HEK293 (cell line): Measurements from ENCODE around the gene DSN1.

ENCODE experiments used
- BCL11B ChIP-seq: fragments of 450-650 bp; formaldehyde crosslinking; IDR thresholded peaks from 2 replicates; pipeline ENCODE4 v1.5.1; 2016; ENCODE audit warnings: low read depth, missing biosample characterization, missing genetic modification characterization
- KLF1 ChIP-seq: fragments of 450-650 bp; formaldehyde crosslinking; IDR thresholded peaks from 2 replicates; pipeline ENCODE4 v1.5.1; 2016; ENCODE audit warnings: missing biosample characterization, missing genetic modification characterization
- MEIS1 ChIP-seq: sonication (generic); formaldehyde crosslinking; IDR thresholded peaks from 2 replicates; pipeline ENCODE4 v1.8.1; 2022; ENCODE audit warnings: missing genetic modification reagents, mild to moderate bottlenecking, borderline replicate concordance
- MYNN ChIP-seq: fragments of 450-650 bp; formaldehyde crosslinking; IDR thresholded peaks from 2 replicates; pipeline ENCODE4 v1.5.1; 2016; ENCODE audit warnings: missing biosample characterization, missing genetic modification characterization, borderline replicate concordance
- MZF1 ChIP-seq: fragments of 450-650 bp; formaldehyde crosslinking; IDR thresholded peaks from 2 replicates; pipeline ENCODE4 v1.5.1; 2017; ENCODE audit warnings: missing biosample characterization, missing genetic modification characterization, borderline replicate concordance
- PRDM10 ChIP-seq: fragments of 450-650 bp; formaldehyde crosslinking; IDR thresholded peaks from 2 replicates; pipeline ENCODE4 v1.5.1; 2016; ENCODE audit warnings: missing biosample characterization, missing genetic modification characterization
- PRDM2 ChIP-seq: fragments of 450-650 bp; formaldehyde crosslinking; IDR thresholded peaks from 2 replicates; pipeline ENCODE4 v1.5.1; 2016; ENCODE audit warnings: missing biosample characterization, missing genetic modification characterization, borderline replicate concordance
- REPIN1 ChIP-seq: fragments of 450-650 bp; formaldehyde crosslinking; IDR thresholded peaks from 2 replicates; pipeline ENCODE4 v1.5.1; 2017; ENCODE audit warnings: missing biosample characterization, missing genetic modification characterization, low read depth
- SALL2 ChIP-seq: fragments of 450-650 bp; formaldehyde crosslinking; IDR thresholded peaks from 2 replicates; pipeline ENCODE4 v1.5.0; 2017; ENCODE audit warnings: missing biosample characterization, mild to moderate bottlenecking, missing genetic modification characterization, borderline replicate concordance
- ZNF132 ChIP-seq: fragments of 450-650 bp; formaldehyde crosslinking; IDR thresholded peaks from 2 replicates; pipeline ENCODE4 v1.5.1; 2017; ENCODE audit warnings: missing biosample characterization, missing genetic modification characterization, borderline replicate concordance
- ZNF18 ChIP-seq: fragments of 450-650 bp; formaldehyde crosslinking; IDR thresholded peaks from 2 replicates; pipeline ENCODE4 v1.5.1; 2016; ENCODE audit warnings: missing biosample characterization, missing genetic modification characterization
- ZNF37A ChIP-seq: fragments of 450-650 bp; IDR thresholded peaks from 2 replicates; pipeline ENCODE4 v1.5.1; 2018; ENCODE audit warnings: missing biosample characterization, missing genetic modification characterization
- ZNF404 ChIP-seq: fragments of 450-650 bp; formaldehyde crosslinking; IDR thresholded peaks from 2 replicates; pipeline ENCODE4 v1.5.1; 2017; ENCODE audit warnings: missing biosample characterization, missing genetic modification characterization
- ZNF48 ChIP-seq: fragments of 450-650 bp; formaldehyde crosslinking; IDR thresholded peaks from 2 replicates; pipeline ENCODE4 v1.5.1; 2016; ENCODE audit warnings: missing biosample characterization, missing genetic modification characterization
- ZNF558 ChIP-seq: fragments of 450-650 bp; formaldehyde crosslinking; IDR thresholded peaks from 2 replicates; pipeline ENCODE4 v1.5.1; 2016; ENCODE audit warnings: missing biosample characterization, missing genetic modification characterization
- ZNF677 ChIP-seq: fragments of 450-650 bp; IDR thresholded peaks from 2 replicates; pipeline ENCODE4 v1.5.0; 2018; ENCODE audit warnings: missing biosample characterization, mild to moderate bottlenecking, missing genetic modification characterization, moderate library complexity
- ZNF707 ChIP-seq: fragments of 450-650 bp; formaldehyde crosslinking; IDR thresholded peaks from 2 replicates; pipeline ENCODE4 v1.5.1; 2016; ENCODE audit warnings: missing biosample characterization, missing genetic modification characterization
- ZNF776 ChIP-seq: fragments of 450-650 bp; formaldehyde crosslinking; IDR thresholded peaks from 2 replicates; pipeline ENCODE4 v1.5.0; 2017; ENCODE audit warnings: missing biosample characterization, missing genetic modification characterization, borderline replicate concordance
- TF ChIP-seq, protein P1 (sequence below): fragments of 450-650 bp; formaldehyde crosslinking; conservative IDR thresholded peaks from 2 replicates; pipeline ENCODE4 v1.5.1; 2016; ENCODE audit warnings: low read depth, missing biosample characterization, missing genetic modification characterization
- TF ChIP-seq, protein P2 (sequence below): fragments of 450-650 bp; formaldehyde crosslinking; IDR thresholded peaks from 2 replicates; pipeline ENCODE4 v1.5.1; 2016; ENCODE audit warnings: missing biosample characterization, missing genetic modification characterization
- TF ChIP-seq, protein P3 (sequence below): fragments of 450-650 bp; formaldehyde crosslinking; IDR thresholded peaks from 2 replicates; pipeline ENCODE4 v1.5.1; 2017; ENCODE audit warnings: missing biosample characterization, missing genetic modification characterization

The DSN1 gene

DNA sequence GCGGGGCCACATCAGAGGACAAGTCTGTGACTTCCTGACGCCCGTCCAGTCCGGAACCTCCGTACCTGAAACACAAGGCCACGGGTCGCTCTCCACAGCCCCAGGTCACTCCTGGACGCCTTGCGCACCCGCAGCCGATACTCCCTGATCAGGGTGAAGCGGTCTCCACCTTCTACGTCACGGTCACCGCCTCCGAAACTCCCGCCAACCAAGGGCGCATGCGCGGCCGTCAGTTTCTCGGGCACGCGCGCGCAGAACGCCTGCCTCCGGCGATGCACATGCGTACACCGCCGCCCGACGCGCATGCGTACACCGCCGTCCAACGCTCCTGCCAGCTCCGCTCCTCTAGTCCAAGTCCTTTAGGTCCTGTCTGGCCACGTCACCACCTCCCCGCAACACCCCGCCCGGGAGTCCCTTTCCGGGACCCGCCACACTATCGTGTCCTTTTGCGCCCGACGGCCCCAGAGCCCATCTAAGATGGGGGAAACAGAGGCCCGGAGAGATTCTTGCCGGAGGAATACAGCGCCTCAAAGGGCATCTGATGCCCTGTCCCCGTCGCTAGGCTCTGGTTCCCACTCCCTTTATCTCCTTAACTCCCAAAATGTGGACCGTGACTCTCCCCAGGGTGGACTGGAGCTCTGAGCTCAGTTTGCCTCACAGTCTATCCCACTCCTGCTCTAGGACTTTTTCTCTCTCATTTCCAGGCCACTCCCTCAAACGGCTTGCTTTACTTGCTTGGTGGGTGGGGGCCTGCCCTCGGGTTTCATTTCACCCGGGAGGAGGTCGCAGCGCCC lies at the start of gene DSN1 (continued):
- TF ChIP-seq, protein P1, sequence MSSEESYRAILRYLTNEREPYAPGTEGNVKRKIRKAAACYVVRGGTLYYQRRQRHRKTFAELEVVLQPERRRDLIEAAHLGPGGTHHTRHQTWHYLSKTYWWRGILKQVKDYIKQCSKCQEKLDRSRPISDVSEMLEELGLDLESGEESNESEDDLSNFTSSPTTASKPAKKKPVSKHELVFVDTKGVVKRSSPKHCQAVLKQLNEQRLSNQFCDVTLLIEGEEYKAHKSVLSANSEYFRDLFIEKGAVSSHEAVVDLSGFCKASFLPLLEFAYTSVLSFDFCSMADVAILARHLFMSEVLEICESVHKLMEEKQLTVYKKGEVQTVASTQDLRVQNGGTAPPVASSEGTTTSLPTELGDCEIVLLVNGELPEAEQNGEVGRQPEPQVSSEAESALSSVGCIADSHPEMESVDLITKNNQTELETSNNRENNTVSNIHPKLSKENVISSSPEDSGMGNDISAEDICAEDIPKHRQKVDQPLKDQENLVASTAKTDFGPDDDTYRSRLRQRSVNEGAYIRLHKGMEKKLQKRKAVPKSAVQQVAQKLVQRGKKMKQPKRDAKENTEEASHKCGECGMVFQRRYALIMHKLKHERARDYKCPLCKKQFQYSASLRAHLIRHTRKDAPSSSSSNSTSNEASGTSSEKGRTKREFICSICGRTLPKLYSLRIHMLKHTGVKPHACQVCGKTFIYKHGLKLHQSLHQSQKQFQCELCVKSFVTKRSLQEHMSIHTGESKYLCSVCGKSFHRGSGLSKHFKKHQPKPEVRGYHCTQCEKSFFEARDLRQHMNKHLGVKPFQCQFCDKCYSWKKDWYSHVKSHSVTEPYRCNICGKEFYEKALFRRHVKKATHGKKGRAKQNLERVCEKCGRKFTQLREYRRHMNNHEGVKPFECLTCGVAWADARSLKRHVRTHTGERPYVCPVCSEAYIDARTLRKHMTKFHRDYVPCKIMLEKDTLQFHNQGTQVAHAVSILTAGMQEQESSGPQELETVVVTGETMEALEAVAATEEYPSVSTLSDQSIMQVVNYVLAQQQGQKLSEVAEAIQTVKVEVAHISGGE (tag by site-specific recombination): no peak
- no peak for TF ChIP-seq MYNN (tag by site-specific recombination)
- no peak for TF ChIP-seq ZNF776 (tag by site-specific recombination)
- no peak for TF ChIP-seq MEIS1 (CRISPR knock-in tag)
- TF ChIP-seq SALL2 (tag by site-specific recombination): no peak
- TF ChIP-seq REPIN1 (tag by site-specific recombination): no peak
- no peak for TF ChIP-seq ZNF132
- no peak for TF ChIP-seq ZNF37A
- TF ChIP-seq, protein P2, sequence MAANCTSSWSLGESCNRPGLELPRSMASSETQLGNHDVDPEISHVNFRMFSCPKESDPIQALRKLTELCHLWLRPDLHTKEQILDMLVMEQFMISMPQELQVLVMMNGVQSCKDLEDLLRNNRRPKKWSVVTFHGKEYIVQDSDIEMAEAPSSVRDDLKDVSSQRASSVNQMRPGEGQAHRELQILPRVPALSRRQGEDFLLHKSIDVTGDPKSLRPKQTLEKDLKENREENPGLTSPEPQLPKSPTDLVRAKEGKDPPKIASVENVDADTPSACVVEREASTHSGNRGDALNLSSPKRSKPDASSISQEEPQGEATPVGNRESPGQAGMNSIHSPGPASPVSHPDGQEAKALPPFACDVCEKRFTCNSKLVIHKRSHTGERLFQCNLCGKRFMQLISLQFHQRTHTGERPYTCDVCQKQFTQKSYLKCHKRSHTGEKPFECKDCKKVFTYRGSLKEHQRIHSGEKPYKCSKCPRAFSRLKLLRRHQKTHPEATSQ: no peak
- no peak for TF ChIP-seq PRDM2 (tag by site-specific recombination)
- TF ChIP-seq, protein P3, sequence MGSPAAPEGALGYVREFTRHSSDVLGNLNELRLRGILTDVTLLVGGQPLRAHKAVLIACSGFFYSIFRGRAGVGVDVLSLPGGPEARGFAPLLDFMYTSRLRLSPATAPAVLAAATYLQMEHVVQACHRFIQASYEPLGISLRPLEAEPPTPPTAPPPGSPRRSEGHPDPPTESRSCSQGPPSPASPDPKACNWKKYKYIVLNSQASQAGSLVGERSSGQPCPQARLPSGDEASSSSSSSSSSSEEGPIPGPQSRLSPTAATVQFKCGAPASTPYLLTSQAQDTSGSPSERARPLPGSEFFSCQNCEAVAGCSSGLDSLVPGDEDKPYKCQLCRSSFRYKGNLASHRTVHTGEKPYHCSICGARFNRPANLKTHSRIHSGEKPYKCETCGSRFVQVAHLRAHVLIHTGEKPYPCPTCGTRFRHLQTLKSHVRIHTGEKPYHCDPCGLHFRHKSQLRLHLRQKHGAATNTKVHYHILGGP: no peak
- 0 out of 2 replicates have a peak, but pooled peaks have one; percentile 41 for TF ChIP-seq KLF1 (tag by site-specific recombination)
- TF ChIP-seq ZNF677: no peak
- no peak for TF ChIP-seq MZF1 (tag by site-specific recombination)
- TF ChIP-seq BCL11B (tag by site-specific recombination): no peak
- no peak for TF ChIP-seq ZNF18 (tag by site-specific recombination)
- 0 out of 2 replicates have a peak, but pooled peaks have one; percentile 14 for TF ChIP-seq ZNF558 (tag by site-specific recombination)
- TF ChIP-seq PRDM10 (tag by site-specific recombination): peak; percentile 80
- no peak for TF ChIP-seq ZNF707 (tag by site-specific recombination)
- TF ChIP-seq ZNF404 (tag by site-specific recombination): no peak
- TF ChIP-seq ZNF48: no peak
